Hematopoietic multipotent progenitor cell (in vitro differentiated cells): ENCODE results near the gene ZNF675. TPM values are rescaled to one million over a fixed set of nuclear protein-coding genes. Genes with fewer than 3 reads are reported as not detected.
"Not testable (repeated sequence)": the region's sequence is repeated elsewhere in the genome, so short reads cannot be mapped to it uniquely, and the experiment has no call there.

ENCODE experiments used
- DNase-seq, 3 donors: peaks; one replicate each; pipeline ENCODE4 v3.0.0-alpha.2; 2011 to 2015; ENCODE audit warnings: low read depth in 2 of 3, low spot score in 2 of 3
- total RNA-seq: library from RNA; depleted of rRNA; stranded (reverse); fragments of >200 nt; gene quantifications from one replicate; pipeline ENCODE4 v1.2.3, GENCODE V29; 2012

Gene ZNF675
- 8.6 TPM for total RNA-seq

DNA sequence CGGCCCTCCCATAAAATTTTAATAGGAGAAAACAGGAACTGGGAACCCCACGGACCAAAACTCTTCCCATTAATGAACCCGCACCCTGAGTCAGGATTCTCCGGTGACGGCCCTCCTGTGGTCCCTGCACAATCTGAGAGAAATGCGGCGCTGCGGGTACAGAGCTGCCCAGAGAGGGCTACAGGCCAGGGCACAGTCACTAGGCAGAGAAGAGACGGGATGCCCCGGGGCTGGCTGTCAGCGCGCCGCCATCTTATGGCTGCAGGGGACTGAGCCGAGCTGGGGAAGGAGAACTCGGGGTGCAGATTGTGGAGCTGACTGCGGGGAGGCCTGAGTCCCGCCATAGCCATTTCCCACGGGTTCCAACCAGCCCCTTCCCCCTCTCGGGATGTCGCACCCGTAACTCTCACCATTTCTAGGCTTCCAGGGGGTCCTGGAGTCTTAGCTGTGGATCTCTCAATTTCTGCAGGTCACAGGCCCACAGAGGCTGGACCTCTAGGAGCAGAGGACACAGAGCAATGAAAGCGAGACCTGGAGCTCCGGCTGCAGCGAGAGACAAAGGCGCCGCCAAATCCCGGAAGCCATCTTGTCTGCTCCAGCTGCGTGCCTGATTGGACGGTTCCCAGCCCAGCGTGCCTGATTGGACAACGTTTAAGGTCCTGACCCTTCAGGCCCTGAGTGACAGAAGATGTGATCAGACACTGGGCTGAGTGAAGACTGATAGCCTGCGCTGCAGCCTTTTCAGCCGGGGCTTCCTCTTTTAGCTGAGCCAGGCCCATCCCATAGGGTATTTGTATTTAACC, at the start of gene ZNF675:
TSS of gene ZNF675 (minus strand) at position 592 of the 803 bp plus-strand sequence. CDS start at position 413, 179 bp downstream.
- peak; percentile 66 to 97 (median 94) for DNase-seq

GRCh38 chr19:23730729-23731465, 43.9 kb upstream of the ZNF675 start:
- DNase-seq = not testable (repeated sequence)

GRCh38 chr19:23724161-23724560, 37.1 kb upstream of the ZNF675 start:
- not testable (repeated sequence) for DNase-seq

GRCh38 chr19:23718802-23719201, 31.8 kb upstream of the ZNF675 start:
- no peak for DNase-seq

- no peak for DNase-seq
Measured at GRCh38 chr19:23716792-23717191, 29.8 kb upstream of the ZNF675 start.

DNA sequence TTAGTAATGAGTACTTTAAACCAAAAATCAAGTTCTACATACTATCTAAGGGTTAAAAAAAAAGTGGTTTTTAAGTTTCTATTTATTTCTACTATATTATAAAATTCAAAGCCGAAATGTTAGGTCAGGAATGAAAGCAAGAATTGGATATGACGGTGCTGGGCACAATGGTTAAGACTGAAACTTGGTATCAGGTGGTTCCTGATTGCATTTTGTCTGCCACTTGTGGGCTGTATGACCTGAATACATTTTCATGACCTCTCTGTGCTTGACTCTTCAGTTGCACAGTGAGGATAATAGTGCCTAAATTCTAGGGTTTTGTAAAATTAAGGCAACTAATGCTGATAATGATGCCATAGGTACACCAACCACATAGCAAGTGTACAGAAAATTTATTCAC, 22.3 kb upstream of the ZNF675 start:
- no peak for DNase-seq

DNA sequence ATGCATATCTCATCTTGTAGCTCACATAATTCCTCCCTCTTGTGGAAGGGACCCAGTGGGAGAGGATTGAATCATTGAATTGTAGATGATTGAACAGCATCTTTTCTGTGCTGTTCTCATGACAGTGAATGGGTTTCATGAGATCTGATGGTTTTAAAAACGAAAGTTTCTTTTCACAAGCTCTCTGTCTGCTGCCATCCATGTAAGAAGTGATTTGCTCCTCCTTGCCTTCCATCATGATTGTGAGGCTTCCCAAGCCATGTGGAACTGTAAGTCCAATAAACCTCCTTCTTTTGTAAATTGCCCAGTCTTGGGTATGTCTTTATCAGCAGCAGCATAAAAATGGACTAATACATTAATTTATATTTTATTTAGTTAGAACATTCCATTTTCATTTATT, 19.6 kb upstream of the ZNF675 start:
- DNase-seq = no peak

- no peak for DNase-seq
Measured at GRCh38 chr19:23699521-23699860, 12.5 kb upstream of the ZNF675 start.

DNA sequence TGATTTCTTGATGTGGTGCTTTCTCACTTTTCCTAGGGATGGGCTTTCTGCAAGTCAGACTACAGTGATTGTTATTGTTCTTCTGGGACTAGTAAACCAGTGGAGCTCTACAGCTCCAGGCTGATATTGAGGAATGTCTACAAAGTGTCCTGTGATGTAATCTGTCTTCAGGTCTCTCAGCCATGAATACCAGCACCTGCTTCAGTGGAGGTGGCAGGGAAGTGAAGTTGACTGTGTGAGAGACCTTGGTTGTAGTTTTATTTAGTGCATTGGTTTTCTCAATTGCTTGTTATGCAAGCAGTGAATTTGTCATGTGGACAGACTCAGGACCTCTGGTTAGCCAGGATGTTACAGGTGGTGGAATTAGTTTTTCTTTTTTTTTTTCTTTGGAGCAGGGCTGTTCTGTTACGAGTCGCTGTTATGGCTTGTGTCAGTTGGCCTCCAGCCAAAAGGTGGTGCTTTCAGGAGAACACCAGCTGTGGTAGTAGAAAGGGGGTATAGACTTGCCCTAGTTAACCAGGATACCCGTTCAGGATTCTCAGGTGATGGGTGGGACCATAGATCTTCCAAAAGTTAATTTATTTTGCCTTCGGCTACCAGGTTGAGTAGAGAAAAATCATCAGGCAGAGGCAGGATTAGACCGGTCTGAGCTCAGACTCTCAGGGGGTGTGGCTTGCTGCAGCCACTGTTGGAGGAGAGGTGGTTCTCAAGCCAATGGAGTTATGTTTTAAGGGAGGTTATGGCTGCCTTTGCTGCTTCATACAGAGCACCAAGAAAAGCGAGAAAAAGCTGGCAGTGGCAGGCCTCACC, 11.9 kb upstream of the ZNF675 start:
- DNase-seq = no peak

DNA sequence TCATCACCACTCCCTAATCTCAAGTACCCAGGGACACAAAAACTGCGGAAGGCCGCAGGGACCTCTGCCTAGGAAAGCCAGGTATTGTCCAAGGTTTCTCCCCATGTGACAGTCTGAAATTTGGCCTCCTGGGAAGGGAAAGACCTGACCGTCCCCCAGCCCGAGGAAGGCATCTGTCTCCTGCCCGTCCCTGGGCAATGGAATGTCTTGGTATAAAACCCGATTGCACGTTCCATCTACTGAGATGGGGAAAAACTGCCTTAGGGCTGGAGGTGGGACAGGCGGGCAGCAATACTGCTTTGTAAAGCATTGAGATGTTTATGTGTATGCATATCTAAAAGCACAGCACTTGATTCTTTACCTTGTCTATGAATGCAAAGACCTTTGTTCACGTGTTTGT, 5.9 kb upstream of the ZNF675 start:
- DNase-seq = not testable (repeated sequence)

- no peak for DNase-seq
Measured at GRCh38 chr19:23673132-23673531, 13.9 kb downstream of the ZNF675 start.

- DNase-seq = not testable (repeated sequence)
Measured at GRCh38 chr19:23668606-23669005, 18.4 kb downstream of the ZNF675 start.

- no peak for DNase-seq
Measured at GRCh38 chr19:23665651-23666410, 21.2 kb downstream of the ZNF675 start.

DNA sequence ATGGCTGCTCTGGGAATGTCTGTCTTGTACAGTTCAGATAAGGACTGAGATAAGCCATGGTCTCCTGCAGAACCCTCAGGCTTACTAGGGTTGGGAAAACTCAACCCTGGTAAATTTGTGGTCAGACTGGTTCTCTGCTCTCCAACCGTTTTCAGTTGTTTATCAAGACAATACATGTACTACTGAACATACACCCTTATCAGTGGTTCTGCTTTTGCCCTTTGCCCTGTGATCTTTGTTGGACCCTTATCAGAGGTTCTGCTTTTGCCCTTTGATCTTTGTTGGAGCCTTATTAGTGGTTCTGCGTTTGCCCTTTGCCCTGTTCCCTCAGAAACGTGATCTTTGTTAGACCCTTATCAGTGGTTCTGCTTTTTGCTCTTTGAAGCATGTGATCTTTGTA, 37.2 kb downstream of the ZNF675 start:
- DNase-seq = not testable (repeated sequence)

Other genes starting within 250 kb of the ZNF675 start
- 2.2 TPM for gene ZNF681, start 71.7 kb upstream of the ZNF675 start, total RNA-seq
- gene ZNF726, start 227.7 kb upstream of the ZNF675 start, total RNA-seq = 9.7 TPM